Activated CD4-positive, alpha-beta T cell treated with anti-CD3 and anti-CD28 coated beads for 24 hours (primary cell): Measurements from ENCODE around the gene PDS5B.
A peak's percentile ranks its signal among the peaks of the same experiment; 100 is the strongest.
"Not testable (repeated sequence)": the region's sequence is repeated elsewhere in the genome, so short reads cannot be mapped to it uniquely, and the experiment has no call there.

Experiments used
- DNase-seq, 2 donors: peaks; one replicate each; pipeline ENCODE4 v3.0.0-alpha.2; 2020; ENCODE audit warnings: low read depth in 2 of 2

PDS5B gene, protein sequence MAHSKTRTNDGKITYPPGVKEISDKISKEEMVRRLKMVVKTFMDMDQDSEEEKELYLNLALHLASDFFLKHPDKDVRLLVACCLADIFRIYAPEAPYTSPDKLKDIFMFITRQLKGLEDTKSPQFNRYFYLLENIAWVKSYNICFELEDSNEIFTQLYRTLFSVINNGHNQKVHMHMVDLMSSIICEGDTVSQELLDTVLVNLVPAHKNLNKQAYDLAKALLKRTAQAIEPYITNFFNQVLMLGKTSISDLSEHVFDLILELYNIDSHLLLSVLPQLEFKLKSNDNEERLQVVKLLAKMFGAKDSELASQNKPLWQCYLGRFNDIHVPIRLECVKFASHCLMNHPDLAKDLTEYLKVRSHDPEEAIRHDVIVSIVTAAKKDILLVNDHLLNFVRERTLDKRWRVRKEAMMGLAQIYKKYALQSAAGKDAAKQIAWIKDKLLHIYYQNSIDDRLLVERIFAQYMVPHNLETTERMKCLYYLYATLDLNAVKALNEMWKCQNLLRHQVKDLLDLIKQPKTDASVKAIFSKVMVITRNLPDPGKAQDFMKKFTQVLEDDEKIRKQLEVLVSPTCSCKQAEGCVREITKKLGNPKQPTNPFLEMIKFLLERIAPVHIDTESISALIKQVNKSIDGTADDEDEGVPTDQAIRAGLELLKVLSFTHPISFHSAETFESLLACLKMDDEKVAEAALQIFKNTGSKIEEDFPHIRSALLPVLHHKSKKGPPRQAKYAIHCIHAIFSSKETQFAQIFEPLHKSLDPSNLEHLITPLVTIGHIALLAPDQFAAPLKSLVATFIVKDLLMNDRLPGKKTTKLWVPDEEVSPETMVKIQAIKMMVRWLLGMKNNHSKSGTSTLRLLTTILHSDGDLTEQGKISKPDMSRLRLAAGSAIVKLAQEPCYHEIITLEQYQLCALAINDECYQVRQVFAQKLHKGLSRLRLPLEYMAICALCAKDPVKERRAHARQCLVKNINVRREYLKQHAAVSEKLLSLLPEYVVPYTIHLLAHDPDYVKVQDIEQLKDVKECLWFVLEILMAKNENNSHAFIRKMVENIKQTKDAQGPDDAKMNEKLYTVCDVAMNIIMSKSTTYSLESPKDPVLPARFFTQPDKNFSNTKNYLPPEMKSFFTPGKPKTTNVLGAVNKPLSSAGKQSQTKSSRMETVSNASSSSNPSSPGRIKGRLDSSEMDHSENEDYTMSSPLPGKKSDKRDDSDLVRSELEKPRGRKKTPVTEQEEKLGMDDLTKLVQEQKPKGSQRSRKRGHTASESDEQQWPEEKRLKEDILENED (N-terminal part only)

GRCh38 chr13:32586080-32586900 is at the start of gene PDS5B:
Gene PDS5B, plus strand, starts transcription at chr13:32586452. Its CDS starts 62,321 bp downstream, at chr13:32648773.
- DNase-seq = peak; percentile 88 to 90

GRCh38 chr13:32537580-32538142 is 48.6 kb upstream of the PDS5B start:
- DNase-seq = peak in 1 of 2 donors; percentile 3

DNA sequence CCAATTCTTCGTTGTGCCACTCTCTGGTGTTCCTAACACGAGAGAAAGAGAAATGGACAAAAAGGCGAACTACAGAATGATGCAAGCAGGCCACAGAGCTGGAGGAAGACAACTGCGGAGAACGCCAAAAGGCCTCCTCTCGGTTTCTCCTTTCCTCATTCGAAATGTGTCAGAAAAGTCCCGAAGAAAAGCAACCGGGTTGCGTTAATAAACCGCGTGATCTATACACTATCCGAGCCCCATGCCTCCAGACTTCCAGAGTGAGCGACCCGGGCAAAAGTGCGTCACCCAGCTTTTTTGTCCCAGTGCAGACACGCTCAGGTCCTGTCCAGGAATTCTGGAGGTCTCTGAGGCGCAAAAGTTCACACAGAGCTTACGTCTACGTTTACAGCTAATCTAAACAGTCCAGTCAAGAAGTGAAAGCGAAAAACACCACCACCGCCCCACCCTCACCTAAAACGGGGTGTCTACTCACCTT is 48.1 kb upstream of the PDS5B start:
- DNase-seq = peak; percentile 13 to 38

- peak; percentile 68 to 78 for DNase-seq
These were observed 47.5 kb upstream of the PDS5B start, which contains the start of gene N4BP2L2 for GRCh38 chr13:32538621-32539246. Gene N4BP2L2, minus strand, starts transcription at chr13:32538795. Its CDS starts 1,768 bp downstream, at chr13:32537027.

GRCh38 chr13:32542221-32542620 is 44.0 kb upstream of the PDS5B start:
- DNase-seq = no peak

GRCh38 chr13:32545083-32545482 is 41.2 kb upstream of the PDS5B start:
- no peak for DNase-seq

DNA sequence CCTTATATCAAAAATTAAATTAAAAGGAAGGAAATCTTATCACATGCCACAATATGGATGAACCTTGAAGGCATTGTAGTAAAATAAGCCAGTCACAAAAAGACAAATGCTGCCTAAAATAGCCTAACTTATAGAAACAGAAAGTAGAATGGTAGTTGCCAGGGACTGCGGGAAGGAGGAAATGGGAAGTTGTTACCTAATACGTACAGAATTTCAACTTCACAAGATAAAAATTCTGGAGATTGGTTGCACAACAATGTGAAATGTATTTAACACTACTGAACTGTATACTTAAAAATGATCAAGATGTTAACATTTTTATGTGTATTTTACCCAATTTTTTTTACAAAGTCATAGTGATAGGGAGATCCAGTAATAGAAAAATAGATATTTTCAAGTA is 37.4 kb upstream of the PDS5B start:
- no peak for DNase-seq

DNA sequence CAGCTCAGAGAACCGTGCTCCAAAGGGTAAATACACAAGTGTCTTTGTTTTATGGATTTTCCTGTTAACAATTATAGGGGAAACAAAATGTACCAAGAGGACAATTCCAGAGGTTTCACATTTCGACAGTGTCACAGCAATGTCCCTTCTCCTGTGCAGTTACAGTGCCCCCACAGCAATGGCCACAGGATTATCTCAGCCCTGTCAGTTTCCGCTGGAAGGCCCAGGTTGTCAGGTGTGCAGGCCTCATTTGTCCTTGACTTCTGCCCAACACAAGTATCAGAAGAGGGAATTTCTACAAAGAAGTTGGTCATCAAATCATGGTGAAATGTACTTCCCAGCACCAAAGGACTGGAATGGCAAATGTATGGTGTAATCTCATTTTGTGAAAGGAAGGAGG is 36.5 kb upstream of the PDS5B start:
- no peak for DNase-seq

DNA sequence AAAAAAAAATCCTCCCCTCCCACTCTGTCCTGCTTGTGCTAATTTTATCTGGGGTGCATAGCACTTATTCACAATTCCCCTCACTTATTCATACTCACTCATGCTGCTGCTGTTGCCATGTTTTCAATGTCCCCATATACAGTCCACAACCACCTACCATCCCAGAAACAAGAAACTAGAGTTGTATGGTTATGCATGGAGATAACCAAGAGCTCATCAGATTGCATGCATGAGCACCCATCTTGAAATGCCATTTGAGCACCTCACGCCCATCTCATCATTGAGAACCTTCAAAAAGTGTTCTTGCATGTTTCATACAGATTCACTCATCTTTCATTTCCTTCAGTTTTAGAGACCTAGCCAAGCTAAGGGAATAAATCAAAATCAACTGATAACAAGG is 32.5 kb upstream of the PDS5B start:
- DNase-seq = no peak

GRCh38 chr13:32555613-32556012 is 30.6 kb upstream of the PDS5B start:
- no peak for DNase-seq

GRCh38 chr13:32560842-32561241 is 25.4 kb upstream of the PDS5B start:
- DNase-seq = not testable (repeated sequence)

DNA sequence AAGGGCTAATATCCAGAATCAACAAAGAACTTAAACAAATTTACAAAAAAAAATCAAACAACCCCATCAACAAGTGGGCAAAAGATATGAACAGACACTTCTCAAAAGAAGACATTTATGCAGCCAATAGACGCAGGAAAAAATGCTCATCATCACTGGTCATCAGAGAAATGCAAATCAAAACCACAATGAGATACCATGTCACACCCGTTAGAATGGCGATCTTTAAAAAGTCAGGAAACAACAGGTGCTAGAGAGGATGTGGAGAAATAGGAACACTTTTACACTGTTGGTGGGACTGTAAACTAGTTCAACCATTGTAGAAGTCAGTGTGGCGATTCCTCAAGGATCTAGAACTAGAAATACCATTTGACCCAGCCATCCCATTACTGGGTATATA is 10.6 kb upstream of the PDS5B start:
- not testable (repeated sequence) for DNase-seq

GRCh38 chr13:32577032-32577431 is 9.2 kb upstream of the PDS5B start:
- DNase-seq = no peak

DNA sequence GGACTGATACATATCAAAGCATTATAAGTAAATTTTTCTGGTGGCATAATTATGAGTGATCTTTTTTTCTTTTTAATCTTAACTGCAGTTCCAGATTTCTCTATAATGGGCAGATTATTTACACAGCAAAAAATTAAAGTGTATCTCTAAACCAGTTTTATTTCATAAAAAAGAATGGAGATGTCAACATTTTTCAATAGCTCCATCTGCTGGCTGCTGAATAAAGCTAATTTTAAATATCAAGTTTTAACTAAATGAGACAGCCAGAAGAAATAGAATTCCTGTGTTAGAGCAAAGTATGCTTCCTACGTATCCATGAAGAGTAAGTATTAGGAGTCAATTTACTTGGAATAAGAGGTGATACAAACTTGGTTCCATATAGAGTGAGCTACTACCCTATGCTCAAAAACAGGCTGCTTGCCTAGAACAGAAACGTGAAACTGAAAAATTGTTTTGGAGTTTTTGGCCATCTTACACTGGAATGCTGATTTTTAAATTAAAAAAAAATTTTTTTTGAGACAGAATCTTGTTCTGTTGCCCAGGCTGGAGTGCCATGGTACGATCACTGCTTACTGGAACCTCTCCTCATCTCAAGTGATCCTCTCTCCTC is 5.0 kb upstream of the PDS5B start:
- DNase-seq = no peak

- no peak for DNase-seq
These were observed 4.0 kb upstream of the PDS5B start for GRCh38 chr13:32582281-32582680.

GRCh38 chr13:32582991-32583390 is 3.3 kb upstream of the PDS5B start:
- DNase-seq = no peak

GRCh38 chr13:32585550-32586079 is 637 bp upstream of the PDS5B start:
- DNase-seq = no peak

DNA sequence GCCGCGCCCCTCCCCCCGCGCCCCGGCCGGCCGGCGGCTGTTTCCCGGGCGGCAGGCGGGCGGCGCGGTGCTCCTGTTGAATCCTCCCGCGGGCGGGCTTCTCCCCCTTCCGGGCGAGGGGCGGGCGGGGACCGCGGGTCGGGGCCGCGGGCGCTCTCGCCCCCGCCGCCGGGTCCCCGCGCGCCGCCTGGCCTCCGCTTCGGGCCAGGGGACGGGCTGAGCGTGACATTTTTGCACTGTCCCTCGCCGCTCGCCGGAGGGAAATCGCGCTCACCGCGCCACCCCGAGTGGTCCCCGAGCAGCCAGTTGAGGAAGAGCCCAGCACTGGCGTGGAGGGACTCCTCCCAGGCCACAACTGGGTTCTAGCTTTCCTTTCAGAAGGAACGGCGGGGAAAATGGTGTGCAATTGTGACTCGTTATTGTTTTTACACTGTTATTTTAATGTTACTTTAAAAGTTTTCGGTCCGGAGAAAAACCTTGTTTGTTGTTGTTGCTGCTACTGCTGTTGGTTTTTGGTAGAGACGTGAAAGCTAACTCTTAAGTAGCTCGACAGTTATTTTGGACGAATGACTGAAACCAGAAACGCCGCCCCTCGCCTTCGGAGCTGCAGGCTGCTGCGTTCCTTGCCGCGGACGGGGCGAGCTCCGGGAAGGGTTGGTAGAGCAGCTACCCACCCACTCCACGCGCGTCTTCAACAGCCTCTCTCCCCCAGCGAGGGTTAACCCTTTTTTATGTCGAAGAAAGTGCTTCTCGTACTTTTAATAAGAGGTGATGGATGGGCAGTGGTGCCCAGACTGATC is 959 bp downstream of the PDS5B start:
- DNase-seq = peak; percentile 32 to 35
